ENCODE data around the gene UST.

Gene UST

DNA sequence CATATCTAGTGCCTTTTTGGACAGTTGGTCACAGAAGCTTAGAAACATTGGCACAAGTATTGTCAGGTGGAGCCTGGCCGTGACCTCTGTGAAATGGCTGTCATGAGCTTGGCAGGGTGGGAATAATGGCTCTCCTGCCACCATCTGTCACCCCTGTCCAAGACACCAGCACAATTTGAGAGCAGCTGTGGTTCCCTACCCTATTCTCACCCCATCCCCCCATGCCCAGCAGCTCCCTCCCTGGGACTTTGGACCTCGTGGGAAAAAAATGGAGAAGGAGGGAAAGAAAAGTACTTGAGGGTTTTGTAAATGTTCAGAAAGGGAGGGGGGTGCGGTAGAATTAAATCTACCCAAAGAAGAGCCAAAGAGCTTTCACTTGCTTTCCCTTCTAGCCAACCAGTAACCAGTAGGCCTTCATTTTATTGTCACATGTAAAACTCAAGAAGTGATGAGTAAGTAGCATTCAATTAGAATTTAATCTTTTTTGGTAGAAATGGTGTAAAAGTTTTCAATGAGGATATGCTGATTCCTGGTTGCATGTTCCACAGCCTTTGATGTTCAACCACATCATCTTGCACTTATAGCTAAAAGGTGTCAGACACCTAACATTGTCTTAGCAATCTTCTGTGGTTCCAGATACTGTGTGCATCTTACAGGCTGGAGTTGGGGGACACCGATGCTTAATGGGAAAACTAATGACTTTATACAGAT, 307.2 kb downstream of the UST start:
- in situ Hi-C loops (cut with MboI; ENCODE audit: low pct_unique_long_range_greater_than_20kb, low sequenced_read_pairs): no loop called here
- no peak for DNase-seq

DNA sequence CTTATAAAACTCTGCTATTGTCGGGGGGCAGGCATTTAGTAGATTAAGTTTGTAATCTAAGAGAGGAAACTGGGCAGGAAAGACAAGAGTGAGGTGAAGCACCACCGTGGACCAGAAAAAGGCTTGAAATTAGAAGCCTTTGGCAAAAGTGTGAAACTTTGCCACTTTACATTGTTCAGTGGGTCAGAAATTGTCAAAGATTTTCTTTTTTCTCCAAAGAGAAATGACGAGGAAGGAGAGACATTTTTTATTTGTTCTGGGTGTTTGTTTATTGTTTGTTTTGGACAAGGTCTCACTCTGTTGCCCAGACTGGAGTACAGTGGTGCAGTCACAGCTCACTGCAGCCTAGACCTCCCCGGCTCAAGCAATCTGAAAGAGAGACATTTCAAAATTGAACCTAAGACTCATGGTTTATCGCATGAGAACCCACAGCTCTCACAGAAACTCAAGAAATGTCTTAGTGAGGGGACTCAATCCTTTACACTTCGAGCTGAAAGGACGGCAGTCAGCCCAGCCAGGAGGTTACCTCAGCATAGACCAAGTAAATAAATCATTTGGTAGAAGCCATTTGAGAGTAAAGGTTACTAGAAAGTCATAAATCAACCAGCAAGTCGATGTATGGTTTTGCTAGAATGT, 307.8 kb downstream of the UST start:
- no peak for DNase-seq
- in situ Hi-C loops (cut with MboI; ENCODE audit: low pct_unique_long_range_greater_than_20kb, low sequenced_read_pairs): no loop called here

DNA sequence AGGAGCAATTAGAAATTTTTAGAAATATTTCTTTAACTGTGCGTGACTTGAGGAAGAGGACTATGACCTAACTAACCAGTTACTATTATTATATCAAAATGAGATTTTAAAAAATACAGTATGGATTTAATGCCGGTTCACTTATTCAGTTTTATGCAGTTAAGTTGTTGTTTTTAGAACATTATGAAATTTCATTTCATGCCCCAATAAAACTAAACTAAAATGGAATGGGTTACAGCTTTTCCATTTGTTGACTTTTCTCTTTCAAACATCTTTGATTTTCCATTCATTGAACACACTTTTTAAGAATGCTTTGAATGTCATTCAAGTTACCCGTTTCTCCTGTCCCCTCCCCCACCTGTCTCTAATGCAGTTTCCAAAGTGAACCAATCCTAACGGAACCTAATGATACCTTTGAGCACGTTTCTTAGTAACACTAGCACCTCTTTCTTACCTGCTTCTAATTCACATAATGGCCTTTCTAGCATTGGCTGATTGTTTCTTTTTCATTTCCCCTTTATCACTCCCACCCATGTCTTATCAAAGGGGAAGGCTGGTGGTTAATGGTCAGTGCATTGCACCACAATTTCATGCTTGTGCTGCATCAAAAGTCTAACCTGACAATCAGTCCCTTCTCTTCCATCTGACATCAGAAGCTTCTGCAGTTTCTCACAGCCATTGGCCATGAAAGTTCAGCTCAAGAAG, 308.5 kb downstream of the UST start:
- DNase-seq: no peak

DNA sequence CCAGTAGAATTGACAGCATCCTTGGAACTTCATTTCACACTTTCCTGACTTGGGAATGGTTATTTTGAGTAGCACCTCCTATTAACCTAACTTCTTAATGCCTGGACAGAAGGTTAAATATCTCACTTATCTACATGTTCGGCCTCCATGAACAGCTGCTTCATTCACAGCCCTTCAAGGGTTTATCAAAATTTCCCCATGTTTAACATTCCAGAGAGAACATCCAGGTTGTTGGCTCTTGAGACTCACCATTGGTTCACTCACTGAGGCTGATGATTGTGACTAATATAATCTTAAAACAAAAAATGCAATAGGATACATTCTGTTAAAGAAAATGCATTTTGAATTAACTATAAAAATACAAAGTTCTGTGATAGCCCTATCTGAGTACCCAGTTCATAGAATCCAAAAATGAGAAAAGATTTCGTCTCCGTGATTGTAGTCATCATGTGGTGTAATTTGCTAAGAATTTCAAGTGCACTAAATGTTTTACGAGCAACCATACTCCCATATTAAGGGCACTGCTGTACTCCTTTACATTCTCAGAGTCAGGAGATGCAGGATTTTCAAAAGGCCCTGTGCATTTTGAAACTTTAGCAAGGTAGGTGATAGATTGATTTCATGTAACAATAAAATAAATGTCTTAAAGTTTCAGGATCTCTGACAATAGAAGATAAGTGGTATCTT, 310.1 kb downstream of the UST start:
- in situ Hi-C loops (cut with MboI; ENCODE audit: low pct_unique_long_range_greater_than_20kb, low sequenced_read_pairs): no loop called here
- no peak for DNase-seq

More for the DNA sequence above, 308.5 kb downstream of the UST start:
- in situ Hi-C loops (cut with MboI; ENCODE audit: low pct_unique_long_range_greater_than_20kb, low sequenced_read_pairs): no loop called here

DNA sequence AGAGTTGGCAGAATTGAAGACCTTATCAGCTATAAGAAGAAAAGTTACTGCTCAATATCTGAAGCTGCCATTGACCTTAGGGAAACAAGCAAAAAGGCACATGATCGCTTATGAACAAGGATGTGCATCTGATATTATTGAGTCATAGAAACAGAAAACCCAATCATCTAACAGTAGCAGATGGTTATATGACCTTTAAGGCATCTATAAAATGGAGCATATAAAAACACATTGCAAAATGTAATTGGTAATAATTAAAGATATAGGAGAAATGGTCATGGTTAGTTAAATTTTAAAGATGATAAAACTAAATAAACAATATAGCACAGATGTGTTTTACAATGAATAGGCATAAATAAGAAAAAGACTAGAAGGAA, 310.6 kb downstream of the UST start:
- no peak for DNase-seq
- in situ Hi-C loops (cut with MboI; ENCODE audit: low pct_unique_long_range_greater_than_20kb, low sequenced_read_pairs): no loop called here

DNA sequence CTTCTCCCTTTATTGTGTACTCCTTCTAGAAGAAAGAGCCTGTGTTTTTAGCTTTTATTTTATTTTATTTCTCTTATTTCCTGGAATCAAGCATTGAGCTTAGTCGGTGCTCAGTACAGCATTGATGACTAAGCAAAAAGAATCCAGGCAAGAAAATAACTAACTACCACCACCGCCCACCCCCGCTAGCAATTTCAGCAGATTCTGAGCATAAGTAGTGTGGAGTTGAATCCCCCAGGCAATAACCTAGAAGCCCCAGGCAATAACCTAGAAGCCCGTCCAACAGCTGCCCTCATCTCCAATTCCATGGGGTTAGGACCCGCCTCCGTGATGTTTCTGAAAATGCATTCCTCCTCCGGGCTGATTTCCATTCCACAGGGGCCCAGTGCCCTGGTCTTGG, 312.7 kb downstream of the UST start:
- DNase-seq: no peak
- in situ Hi-C loops (cut with MboI; ENCODE audit: low pct_unique_long_range_greater_than_20kb, low sequenced_read_pairs): no loop called here

DNA sequence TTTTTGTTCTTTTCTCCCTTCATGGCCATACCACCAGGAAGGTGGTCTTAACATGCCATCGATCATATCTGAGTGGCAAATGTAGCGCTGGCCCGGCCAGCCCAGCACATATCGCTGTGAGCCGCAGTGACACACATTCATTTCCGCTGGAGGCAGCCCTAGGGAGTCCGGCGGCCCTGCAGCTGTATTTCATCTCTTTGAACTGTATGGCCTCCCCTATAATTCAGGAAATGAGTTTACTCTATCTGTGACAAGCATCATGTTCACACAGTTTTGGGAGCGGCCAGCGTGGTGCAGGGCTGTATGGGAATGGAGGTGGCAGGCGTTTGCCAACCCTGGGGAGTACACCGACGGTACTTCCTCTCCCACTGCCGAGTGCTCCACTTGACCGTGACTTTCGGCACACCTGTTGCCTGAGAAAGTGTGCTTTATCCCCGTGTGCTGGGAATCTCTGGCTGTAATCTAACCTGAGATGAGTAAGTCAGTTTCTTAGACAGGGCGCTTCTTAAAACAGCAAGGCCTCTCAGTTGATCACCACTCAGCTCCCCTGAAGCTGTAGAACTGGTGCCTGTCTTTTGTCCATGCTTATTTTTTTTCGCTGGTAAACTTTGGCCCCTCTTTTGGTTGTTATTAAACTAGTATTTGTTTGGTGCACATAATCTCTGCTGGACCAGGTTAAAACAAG, 313.6 kb downstream of the UST start:
- in situ Hi-C loops (cut with MboI; ENCODE audit: low pct_unique_long_range_greater_than_20kb, low sequenced_read_pairs): no loop called here
- no peak for DNase-seq

DNA sequence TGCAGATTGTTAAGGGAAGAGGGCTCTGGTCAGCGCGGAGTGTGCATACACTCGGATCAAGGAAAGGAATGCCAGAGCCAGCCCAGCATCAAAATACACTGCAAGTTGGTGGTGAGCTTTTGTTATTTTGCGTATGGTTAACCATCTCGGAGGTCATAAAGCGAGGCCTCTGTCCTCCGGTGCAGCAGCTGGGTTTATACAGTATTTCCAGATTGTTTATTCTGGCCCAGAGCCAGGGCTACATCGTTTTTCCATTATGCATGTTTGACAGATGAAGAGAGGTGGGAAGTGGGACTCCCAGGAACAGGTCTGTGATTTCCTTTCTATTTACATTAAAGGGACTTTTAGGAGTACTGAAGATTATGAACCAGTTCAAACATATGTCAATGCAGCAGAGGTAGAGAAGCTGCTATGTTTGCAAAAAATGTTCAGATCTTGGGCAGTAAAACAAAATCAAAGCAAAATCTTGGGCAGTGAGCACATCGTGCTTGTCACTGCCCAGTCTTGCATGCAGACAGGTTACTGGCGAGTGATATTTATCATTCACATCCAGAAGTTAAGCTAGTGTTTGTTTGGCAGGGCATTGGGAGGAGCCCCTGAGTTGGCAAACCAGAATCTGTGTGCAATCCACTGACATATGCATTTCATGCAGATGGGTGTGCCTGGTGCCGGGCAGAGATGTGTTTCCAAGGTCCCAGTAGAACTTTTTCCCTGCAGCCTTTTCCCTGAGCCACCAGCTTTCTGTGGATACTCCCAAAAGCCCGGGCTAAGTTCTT, 314.3 kb downstream of the UST start:
- in situ Hi-C loops (cut with MboI; ENCODE audit: low pct_unique_long_range_greater_than_20kb, low sequenced_read_pairs): no loop called here
- no peak for DNase-seq

DNA sequence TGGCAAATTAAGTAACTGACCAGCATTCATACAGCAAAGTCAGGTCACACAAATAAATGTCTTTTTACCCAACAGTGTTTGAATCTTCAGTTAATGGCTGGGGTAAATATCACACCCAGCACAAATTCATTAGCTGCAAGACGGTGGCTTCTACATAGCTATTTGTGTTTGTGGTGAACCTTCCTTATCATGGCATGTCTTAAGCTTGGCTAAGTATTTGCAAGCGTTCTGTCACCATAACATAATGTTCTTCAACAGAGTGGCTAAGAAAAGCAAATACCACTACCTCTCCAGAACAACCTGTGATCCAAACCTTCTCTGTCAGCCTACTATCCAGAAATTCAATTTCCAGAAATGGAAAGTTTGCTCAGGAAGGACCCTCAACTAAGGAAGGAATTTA, 315.1 kb downstream of the UST start:
- no peak for DNase-seq
- in situ Hi-C loops (cut with MboI; ENCODE audit: low pct_unique_long_range_greater_than_20kb, low sequenced_read_pairs): no loop called here

DNA sequence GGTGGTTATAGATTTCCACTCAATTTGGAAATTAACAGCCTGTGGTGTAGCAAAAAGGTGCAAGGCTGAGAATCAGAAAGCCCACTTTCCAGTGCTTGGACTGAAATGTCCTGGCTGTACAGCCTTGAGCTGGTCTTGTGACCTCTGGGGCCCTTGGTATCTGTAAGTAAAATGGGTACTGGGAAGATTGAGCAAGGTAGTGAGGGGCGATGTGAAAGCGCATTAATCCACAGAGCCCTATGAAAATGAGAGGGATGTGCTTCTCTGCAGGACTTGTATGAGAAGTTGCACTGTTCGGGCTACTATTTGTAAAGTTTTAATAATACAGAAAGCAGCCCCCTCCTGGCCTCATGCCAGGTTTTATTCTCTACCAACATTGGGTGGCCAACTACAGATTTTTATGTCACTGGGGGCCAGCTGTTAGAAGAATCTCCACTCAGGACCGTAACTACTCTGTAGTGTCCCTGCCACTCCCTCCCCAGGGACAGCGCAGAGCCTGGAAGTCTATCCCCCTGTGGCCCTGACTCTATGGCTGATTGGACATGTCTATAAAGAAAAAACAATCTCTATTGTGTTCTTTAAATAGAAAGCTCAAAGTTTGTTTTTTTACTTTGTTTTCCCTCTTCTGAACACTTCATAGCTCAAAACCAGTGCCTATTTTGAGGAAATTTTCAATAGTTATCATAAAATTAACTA, 316.0 kb downstream of the UST start:
- no peak for DNase-seq
- in situ Hi-C loops (cut with MboI; ENCODE audit: low pct_unique_long_range_greater_than_20kb, low sequenced_read_pairs): no loop called here

DNA sequence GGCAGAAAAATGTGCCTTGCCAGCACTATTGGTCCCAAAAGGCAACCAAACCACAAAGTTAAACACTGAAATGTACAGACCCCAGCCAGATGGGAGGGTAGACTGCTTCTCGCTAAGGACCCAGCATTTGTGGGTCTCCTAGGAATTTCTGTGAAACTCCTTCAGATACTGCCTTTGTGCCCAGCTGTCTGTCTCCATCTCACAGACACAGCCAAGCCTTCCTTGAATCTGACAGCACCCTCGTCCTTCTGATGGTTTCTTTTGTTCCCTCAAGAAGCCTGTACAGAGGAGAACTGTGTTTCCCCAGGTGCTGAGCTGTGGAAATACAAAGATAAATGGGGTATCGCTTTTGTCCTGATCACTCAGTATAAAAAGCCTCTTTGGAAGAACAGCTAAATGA, 316.6 kb downstream of the UST start:
- DNase-seq: no peak
- in situ Hi-C loops (cut with MboI; ENCODE audit: low pct_unique_long_range_greater_than_20kb, low sequenced_read_pairs): no loop called here

DNA sequence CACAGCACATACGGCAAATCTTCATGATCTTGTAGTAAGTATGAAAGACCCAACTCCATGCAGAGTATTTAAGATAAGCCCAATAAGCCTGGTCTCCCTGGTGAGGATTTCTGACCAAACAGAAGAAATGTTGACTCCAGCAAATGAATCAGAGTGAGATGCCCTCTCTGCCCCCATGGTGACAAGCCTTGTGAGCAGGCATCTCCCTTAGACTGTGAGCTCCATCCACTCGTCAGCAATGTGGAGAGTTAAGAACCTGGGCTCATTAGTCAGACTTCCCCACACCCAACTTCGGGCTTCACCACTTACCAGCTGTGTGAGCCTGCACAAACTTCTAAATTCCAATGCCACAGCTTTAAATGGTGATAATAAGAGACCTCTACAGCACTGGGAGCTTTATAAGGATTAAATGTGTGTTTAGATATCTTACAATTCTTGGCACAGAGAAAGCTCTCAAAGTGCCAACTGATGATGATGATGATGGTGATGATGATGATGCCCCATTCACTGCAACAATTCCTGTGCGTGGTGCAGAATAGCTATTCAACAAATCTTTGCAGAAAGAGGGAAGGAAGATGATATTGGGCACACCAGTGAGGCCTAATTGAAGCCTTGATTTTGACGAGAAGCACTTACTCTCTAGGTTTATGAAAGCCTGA, 317.3 kb downstream of the UST start:
- no peak for DNase-seq
- in situ Hi-C loops (cut with MboI; ENCODE audit: low pct_unique_long_range_greater_than_20kb, low sequenced_read_pairs): no loop called here

DNA sequence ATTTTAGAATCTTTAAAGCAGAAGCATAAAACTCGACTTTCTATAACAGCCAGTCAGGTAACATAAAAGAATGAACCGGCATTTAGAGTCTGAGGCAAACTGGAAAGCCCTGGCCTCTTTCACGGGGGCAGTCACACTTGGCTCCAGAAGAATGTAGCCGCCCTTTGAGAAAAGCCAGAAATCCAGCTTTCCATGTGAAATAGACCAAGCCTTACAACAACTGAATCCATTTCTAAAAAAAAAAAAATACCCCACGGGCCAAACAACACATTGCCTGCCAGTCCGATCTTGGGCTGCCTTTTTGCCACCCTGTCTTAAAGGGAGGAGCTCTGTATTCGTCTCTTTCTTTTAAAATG, 317.8 kb downstream of the UST start:
- in situ Hi-C loops (cut with MboI; ENCODE audit: low pct_unique_long_range_greater_than_20kb, low sequenced_read_pairs): no loop called here
- no peak for DNase-seq

DNA sequence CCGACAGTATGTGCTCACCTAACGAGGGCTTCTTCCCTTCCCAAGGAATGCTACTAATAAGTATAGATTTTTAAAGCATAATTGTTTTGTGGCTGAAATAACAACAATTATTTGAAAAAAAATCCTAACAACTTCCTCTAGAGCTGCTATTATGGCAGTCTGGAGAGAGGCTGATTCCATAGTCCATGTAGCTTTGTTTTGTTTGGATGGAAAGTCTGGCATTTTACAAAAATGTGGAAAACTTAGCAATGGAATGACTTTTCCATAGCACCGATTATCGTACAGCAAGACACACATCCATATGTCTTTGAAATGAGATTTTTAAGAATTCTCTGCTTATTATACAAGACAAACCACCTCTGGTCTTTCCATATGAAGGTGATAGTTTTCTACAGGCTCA, 318.3 kb downstream of the UST start:
- no peak for DNase-seq
- in situ Hi-C loops (cut with MboI; ENCODE audit: low pct_unique_long_range_greater_than_20kb, low sequenced_read_pairs): no loop called here

DNA sequence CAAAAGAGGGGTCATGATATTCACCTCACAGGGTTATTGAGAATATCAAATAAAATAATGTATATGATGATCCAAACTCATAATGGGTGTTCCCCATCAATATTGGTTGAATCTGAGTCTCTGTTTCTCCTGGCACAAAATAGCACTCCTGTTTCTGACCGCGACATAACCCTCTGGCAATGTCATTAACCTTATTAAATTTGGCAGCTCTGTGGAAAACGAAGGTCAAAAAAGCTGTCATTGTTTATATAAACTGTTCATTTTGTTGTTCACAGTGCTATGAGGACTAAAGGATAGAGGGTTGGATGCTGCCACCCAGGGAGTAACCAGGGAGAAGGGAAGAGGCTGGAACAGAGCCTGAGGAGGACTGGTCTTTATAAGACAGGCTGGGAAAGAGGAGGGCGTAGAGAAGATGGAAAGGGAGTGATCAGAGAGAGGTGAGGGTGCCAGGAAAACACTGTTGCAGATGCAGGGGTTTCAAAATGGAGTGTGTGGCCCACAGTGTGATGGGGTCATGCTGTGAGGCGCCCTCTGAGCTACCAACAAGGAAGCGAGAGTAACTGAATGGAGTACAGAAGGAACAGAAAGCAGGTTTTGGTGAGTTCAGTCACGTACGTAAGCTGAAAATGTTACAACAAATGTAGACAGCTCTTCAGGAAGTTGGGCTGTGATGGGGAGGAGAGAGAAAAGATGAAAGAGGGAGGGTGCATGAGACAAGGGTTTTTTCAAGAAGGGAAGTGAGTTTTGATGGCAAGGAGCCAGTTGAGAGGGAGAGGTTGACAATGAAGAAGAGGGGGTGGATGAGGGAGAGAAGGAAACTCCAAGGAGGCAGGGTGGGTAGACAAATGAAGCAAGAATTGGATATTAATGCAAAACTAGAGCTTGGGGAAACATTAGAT, 319.1 kb downstream of the UST start:
- in situ Hi-C loops (cut with MboI; ENCODE audit: low pct_unique_long_range_greater_than_20kb, low sequenced_read_pairs): no loop called here
- DNase-seq: peak; percentile 93

DNA sequence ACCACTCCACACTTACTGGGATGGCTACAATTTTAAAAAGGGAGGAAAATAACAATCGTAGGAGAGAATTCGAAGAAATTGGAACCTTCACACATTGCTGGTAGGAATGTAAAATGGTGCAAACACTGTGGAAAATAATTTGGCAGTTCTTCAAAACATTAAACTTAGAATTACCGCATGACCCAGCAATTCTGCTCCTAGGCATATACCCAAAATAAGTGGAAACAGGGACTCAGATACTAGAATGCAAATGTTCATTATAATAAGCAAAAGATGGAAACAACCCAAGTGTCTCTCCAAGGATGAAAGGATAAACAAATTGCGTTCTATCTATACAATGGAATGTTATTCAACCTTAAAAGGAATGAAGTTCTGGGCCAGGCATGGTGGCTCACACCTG, 325.2 kb downstream of the UST start:
- no peak for DNase-seq

DNA sequence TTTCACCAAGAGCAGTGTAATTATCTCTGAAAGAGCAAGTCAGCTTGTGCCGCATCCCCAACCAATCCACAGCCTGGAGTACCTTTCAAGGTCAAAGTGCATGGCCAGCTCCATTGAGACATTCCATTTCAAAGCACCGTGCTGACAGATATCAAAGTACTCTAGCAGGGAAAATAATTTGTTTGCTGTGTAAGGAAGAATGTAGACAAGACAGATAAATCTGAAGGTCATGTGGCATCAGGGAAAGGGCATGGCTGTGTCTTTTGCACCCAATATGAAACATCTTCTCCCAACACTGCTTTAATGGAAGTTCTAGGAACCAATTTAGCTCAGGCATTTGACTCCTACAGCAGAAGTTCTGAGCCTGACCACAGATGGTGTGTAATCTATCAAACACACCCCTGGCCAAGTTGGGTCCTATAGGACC, 328.0 kb downstream of the UST start:
- in situ Hi-C loops (cut with MboI; ENCODE audit: low pct_unique_long_range_greater_than_20kb, low sequenced_read_pairs): loop anchor here (25.0 kb wide), 1 partner anchor 362 kb away; no protein-coding TSS in a partner anchor
- no peak for DNase-seq

More for the DNA sequence above, 325.2 kb downstream of the UST start:
- in situ Hi-C loops (cut with MboI; ENCODE audit: low pct_unique_long_range_greater_than_20kb, low sequenced_read_pairs): no loop called here

Data from KBM-7 (cell line).